Caco-2 (cell line): ENCODE results near the gene ZDHHC22. TPM values are rescaled to one million over a fixed set of nuclear protein-coding genes. Genes with fewer than 3 reads are reported as not detected.
A peak's percentile ranks its signal among the peaks of the same experiment; 100 is the strongest.

Source experiments
- BruUV-seq: library from RNA; stranded (reverse); fragments of 400-500 nt; replicated peaks from 2 replicates; lab custom pipeline; 2021; lab: Mats Ljungman, UMichigan
- CTCF ChIA-PET: fragments of 300-600 bp; sonication (Branson Sonifier 250); formaldehyde crosslinking; loops from one replicate; lab custom pipeline; 2022; ENCODE audit warnings: antibody characterized with exemption; lab: Charles Lee
- POLR2A ChIA-PET: fragments of 300-600 bp; sonication (Branson Sonifier 250); formaldehyde crosslinking; loops from one replicate; lab custom pipeline; 2022; ENCODE audit warnings: antibody characterized with exemption; lab: Charles Lee
- DNase-seq, 2 experiments: peaks; one replicate each; pipeline versions ENCODE4 v3.0.0 to v3.0.0-alpha.2; 2020 to 2022
- H3K27me3 ChIP-seq: replicated peaks from 2 replicates; pipeline ENCODE4 v1.6.0; 2011; ENCODE audit warnings: low read length; ENCODE audit not compliant: control insufficient read depth, insufficient read depth
- H3K36me3 ChIP-seq: 2 replicates; pipeline ENCODE4 v1.5.1; 2011; ENCODE audit warnings: low read length; ENCODE audit not compliant: control insufficient read depth, insufficient read depth
- H3K4me1 ChIP-seq: fragments of 250-450 bp; sonication (Bioruptor Pico); 2 replicates; pipeline ENCODE4 v1.5.1; 2020; ENCODE audit warnings: mild to moderate bottlenecking
- H3K4me3 ChIP-seq: 2 replicates; pipeline ENCODE4 v1.5.1; 2011; ENCODE audit warnings: low read depth, mild to moderate bottlenecking, control low read depth, low read length
- H3K9me3 ChIP-seq: fragments of 250-450 bp; sonication (Bioruptor Pico); 2 replicates; pipeline ENCODE4 v1.5.1; 2020; ENCODE audit warnings: mild to moderate bottlenecking, moderate library complexity
- H3K27ac Mint-ChIP-seq: one replicate; pipeline ENCODE4 v1.8.0; 2022; ENCODE audit warnings: mixed read lengths; ENCODE audit not compliant: unreplicated experiment
- H3K27me3 Mint-ChIP-seq: one replicate; pipeline ENCODE4 v1.8.0; 2022; ENCODE audit warnings: mixed read lengths; ENCODE audit not compliant: insufficient read depth, unreplicated experiment
- H3K36me3 Mint-ChIP-seq: one replicate; pipeline ENCODE4 v1.8.0; 2022; ENCODE audit warnings: mild to moderate bottlenecking, mixed read lengths; ENCODE audit not compliant: insufficient read depth, unreplicated experiment
- H3K4me1 Mint-ChIP-seq: one replicate; pipeline ENCODE4 v1.8.0; 2022; ENCODE audit warnings: low read depth, mixed read lengths; ENCODE audit not compliant: unreplicated experiment
- H3K4me3 Mint-ChIP-seq: one replicate; pipeline ENCODE4 v1.8.0; 2022; ENCODE audit warnings: mild to moderate bottlenecking, moderate library complexity, mixed read lengths; ENCODE audit not compliant: unreplicated experiment
- H3K9me3 Mint-ChIP-seq: one replicate; pipeline ENCODE4 v1.8.0; 2022; ENCODE audit warnings: mixed read lengths; ENCODE audit not compliant: unreplicated experiment
- intact Hi-C: fragments of 100-400 bp; cut with micrococcal nuclease; formaldehyde crosslinking; loops from one replicate; pipeline ENCODE4 v1.10.0; 2022; ENCODE audit not compliant: unreplicated experiment
- total RNA-seq: library from RNA; stranded (reverse); gene quantifications from 2 replicates; pipeline ENCODE4 v1.2.3, GENCODE V29; 2022
- TF ChIP-seq, protein P1 (sequence below), 2 experiments: fragments of 200-600 bp in 1 of 2; IDR thresholded peaks; 1 replicate in 1 of 2; 2 replicates in 1 of 2; pipeline versions ENCODE4 v1.5.1 to v1.8.0; 2011 to 2022; ENCODE audit warnings: antibody characterized with exemption in 1 of 2, control low read depth in 1 of 2, inconsistent platforms in 1 of 2, low read depth in 1 of 2, low read length in 1 of 2, mild to moderate bottlenecking in 1 of 2, moderate library complexity in 1 of 2; ENCODE audit not compliant: insufficient read depth in 1 of 2, severe bottlenecking in 1 of 2, unreplicated experiment in 1 of 2

ZDHHC22 gene
- total RNA-seq, 1 experiment from 2014 or later = not detected

GRCh38 chr14:77133720-77134338 is 7.8 kb downstream of the ZDHHC22 start:
- H3K36me3 ChIP-seq = no peaks in the 10 kb centered on the region
- H3K36me3 Mint-ChIP-seq = no peaks in the 10 kb centered on the region
- no peak overlapping the region for H3K4me3 ChIP-seq
- H3K4me1 ChIP-seq = no peaks in the 10 kb centered on the region
- H3K27me3 Mint-ChIP-seq = peaks cover 26% of the 10 kb centered on the region
- H3K27ac Mint-ChIP-seq = no peak overlapping the region
- TF ChIP-seq, protein P1, sequence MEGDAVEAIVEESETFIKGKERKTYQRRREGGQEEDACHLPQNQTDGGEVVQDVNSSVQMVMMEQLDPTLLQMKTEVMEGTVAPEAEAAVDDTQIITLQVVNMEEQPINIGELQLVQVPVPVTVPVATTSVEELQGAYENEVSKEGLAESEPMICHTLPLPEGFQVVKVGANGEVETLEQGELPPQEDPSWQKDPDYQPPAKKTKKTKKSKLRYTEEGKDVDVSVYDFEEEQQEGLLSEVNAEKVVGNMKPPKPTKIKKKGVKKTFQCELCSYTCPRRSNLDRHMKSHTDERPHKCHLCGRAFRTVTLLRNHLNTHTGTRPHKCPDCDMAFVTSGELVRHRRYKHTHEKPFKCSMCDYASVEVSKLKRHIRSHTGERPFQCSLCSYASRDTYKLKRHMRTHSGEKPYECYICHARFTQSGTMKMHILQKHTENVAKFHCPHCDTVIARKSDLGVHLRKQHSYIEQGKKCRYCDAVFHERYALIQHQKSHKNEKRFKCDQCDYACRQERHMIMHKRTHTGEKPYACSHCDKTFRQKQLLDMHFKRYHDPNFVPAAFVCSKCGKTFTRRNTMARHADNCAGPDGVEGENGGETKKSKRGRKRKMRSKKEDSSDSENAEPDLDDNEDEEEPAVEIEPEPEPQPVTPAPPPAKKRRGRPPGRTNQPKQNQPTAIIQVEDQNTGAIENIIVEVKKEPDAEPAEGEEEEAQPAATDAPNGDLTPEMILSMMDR (IDR thresholded peaks at IDR 0.05; ENCODE audit: insufficient read depth in 1 of 2, low read depth in 1 of 2, low read length in 1 of 2, severe bottlenecking in 1 of 2, unreplicated experiment in 1 of 2) = no peak
- H3K27me3 ChIP-seq = no peaks in the 10 kb centered on the region
- H3K9me3 ChIP-seq = no peaks in the 10 kb centered on the region
- DNase-seq = peak; percentile 76 to 84
- BruUV-seq = no TSS peak
- CTCF ChIA-PET = interaction anchor here (0.8 to 1.8 kb wide), 3 partner anchors 18 to 80 kb away, joined by 3 to 9 read pairs (median 5); no protein-coding TSS in a partner anchor
- peaks cover 6% of the 10 kb centered on the region for H3K4me1 Mint-ChIP-seq
- H3K9me3 Mint-ChIP-seq = no peaks in the 10 kb centered on the region
- H3K4me3 Mint-ChIP-seq = no peak overlapping the region
- intact Hi-C loops = no loop called here
- POLR2A ChIA-PET = interaction anchor here (0.7 kb wide), 1 partner anchor 13 kb away, joined by 3 read pairs; no protein-coding TSS in a partner anchor

DNA sequence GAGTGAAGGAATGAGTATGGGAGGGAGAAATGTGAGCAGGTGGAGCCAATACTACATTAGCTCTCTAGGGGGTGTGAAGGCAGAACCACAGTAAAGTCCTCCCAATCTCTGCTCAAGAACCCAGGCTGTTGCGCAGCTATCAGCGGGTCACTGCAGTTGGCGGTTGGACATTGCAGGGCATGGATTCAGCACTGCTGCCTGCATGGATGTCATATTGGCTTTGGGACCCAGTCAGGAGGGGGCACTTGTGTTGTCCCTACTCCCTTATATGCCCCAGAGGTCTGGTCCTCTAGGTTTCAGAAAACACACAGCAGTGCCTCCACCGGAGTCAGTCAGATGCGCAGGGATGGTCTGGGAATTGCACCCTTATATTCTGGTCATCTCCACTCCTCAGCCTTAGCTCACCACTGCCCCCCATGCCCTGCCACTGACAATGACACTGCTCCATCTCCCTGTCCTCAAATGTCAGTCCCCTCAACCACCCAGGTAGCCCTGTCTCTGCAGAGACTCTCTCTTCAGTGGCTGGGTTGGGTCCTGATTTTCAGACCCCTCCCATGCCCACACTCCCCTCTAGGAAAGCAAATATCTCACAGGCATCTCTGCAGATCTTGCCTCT is 9.6 kb downstream of the ZDHHC22 start:
- ChIA-PET CTCF (no interaction called here), POLR2A (no interaction called here)
- no peaks in the 10 kb centered on the region for H3K27me3 ChIP-seq
- DNase-seq = no peak
- Mint-ChIP-seq H3K9me3 (no peaks in the 10 kb centered on the region), H3K36me3 (no peaks in the 10 kb centered on the region), H3K27me3 (peaks cover 21% of the 10 kb centered on the region), H3K27ac (no peak overlapping the region), H3K4me1 (peaks cover 6% of the 10 kb centered on the region), H3K4me3 (no peak overlapping the region)
- no TSS peak for BruUV-seq
- H3K4me1 ChIP-seq = no peaks in the 10 kb centered on the region
- H3K36me3 ChIP-seq = no peaks in the 10 kb centered on the region
- intact Hi-C loops = no loop called here
- no peak overlapping the region for H3K4me3 ChIP-seq
- no peaks in the 10 kb centered on the region for H3K9me3 ChIP-seq
- TF ChIP-seq, protein P1 (IDR thresholded peaks at IDR 0.05; ENCODE audit: insufficient read depth in 1 of 2, low read depth in 1 of 2, low read length in 1 of 2, severe bottlenecking in 1 of 2, unreplicated experiment in 1 of 2) = no peak

DNA sequence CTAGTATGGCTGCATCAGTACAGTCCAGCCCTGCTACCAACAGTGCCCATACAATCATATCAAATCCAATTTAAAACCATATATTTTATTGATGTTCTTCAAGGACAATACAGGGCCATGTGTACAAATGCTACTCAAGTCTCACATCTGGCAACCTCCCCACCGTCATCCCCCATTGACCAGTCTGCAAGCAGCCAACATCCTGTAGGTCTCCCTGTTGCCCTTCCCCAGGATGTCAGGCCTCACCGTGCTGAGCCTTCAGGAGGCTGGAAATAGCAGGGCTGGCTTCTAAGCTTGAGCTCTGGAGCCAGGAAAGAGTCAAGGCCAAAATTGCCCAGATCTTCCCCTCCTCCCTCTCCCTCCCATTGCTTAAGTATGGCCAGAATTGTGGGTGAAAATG is 10.4 kb downstream of the ZDHHC22 start:
- Mint-ChIP-seq H3K9me3 (no peaks in the 10 kb centered on the region), H3K27ac (no peak overlapping the region), H3K4me3 (no peak overlapping the region), H3K36me3 (no peaks in the 10 kb centered on the region), H3K4me1 (peaks cover 6% of the 10 kb centered on the region), H3K27me3 (peaks cover 21% of the 10 kb centered on the region)
- Histone ChIP-seq H3K36me3 (no peaks in the 10 kb centered on the region), H3K4me3 (no peak overlapping the region), H3K4me1 (no peaks in the 10 kb centered on the region), H3K9me3 (no peaks in the 10 kb centered on the region), H3K27me3 (no peaks in the 10 kb centered on the region)
- TF ChIP-seq, protein P1 (IDR thresholded peaks at IDR 0.05; ENCODE audit: insufficient read depth in 1 of 2, low read depth in 1 of 2, low read length in 1 of 2, severe bottlenecking in 1 of 2, unreplicated experiment in 1 of 2) = no peak
- ChIA-PET CTCF (no interaction called here), POLR2A (no interaction called here)
- intact Hi-C loops = no loop called here
- BruUV-seq = no TSS peak
- no peak for DNase-seq
